Left ventricle myocardium inferior (tissue), 1 donor: Measurements from ENCODE around the gene MAOA. TPM values are rescaled to one million over a fixed set of nuclear protein-coding genes. Genes with fewer than 3 reads are reported as not detected.

Experiments used
- DNase-seq: peaks from one replicate; pipeline ENCODE4 v3.0.0-alpha.2; 2020
- H3K27ac ChIP-seq: fragments of 200-600 bp; replicated peaks from 2 replicates; pipeline ENCODE4 v1.8.0; 2021
- H3K27me3 ChIP-seq: fragments of 200-600 bp; 2 replicates; pipeline ENCODE4 v1.8.0; 2021; ENCODE audit warnings: low read depth
- H3K36me3 ChIP-seq: fragments of 200-600 bp; 2 replicates; pipeline ENCODE4 v1.8.0; 2021
- H3K4me1 ChIP-seq: fragments of 200-600 bp; 2 replicates; pipeline ENCODE4 v1.8.0; 2021
- H3K4me3 ChIP-seq: fragments of 200-600 bp; 2 replicates; pipeline ENCODE4 v1.8.0; 2021; ENCODE audit warnings: mild to moderate bottlenecking, moderate library complexity
- H3K9me3 ChIP-seq: fragments of 200-600 bp; replicated peaks from 2 replicates; pipeline ENCODE4 v1.8.0; 2021
- CTCF ChIP-seq: fragments of 200-600 bp; IDR thresholded peaks from 2 replicates; pipeline ENCODE4 v1.8.0; 2021; ENCODE audit warnings: antibody characterized with exemption, mild to moderate bottlenecking, borderline replicate concordance
- intact Hi-C: fragments of 100-400 bp; cut with micrococcal nuclease; formaldehyde crosslinking; loops from one replicate; pipeline ENCODE4 v1.11.0; 2022
- total RNA-seq: library from RNA; stranded (reverse); fragmentation: NEBNext Ultra II Directional; extraction: Animal tissue kit (Norgen Biotek cat#: 25700); gene quantifications from one replicate; pipeline ENCODE4 v1.2.1, GENCODE V29; 2021
- donor health status: DM: no; HTN: yes; CAD: no; lungs with severe emphysema.

MAOA gene
- total RNA-seq, 1 donor from 2014 or later: 113 TPM

DNA sequence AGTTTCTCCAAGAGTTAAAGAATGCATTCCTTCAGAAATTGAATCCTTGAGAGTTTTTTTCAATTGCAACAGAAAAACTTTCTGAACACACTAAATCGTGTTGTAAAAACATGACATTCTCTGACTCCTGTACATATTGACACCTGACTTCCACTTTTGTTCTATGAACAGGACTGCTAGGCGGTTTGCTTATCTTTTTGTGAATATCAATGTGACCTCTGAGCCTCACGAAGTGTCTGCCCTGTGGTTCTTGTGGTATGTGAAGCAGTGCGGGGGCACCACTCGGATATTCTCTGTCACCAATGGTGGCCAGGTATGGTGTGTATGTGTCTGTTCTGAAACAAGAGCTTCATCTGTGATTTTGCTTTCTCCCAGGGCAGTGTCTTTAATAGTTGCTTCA lies 71.9 kb downstream of the MAOA start:
- Histone ChIP-seq H3K27ac (no peak overlapping the region), H3K36me3 (peaks cover 18% of the 10 kb centered on the region), H3K9me3 (no peaks in the 10 kb centered on the region), H3K27me3 (no peaks in the 10 kb centered on the region), H3K4me3 (no peak overlapping the region), H3K4me1 (no peaks in the 10 kb centered on the region)
- intact Hi-C loops: no loop called here
- TF ChIP-seq CTCF: no peak
- DNase-seq: no peak

- no peak for TF ChIP-seq CTCF
Measured at GRCh38 chrX:43728966-43729365, 72.9 kb downstream of the MAOA start.

DNA sequence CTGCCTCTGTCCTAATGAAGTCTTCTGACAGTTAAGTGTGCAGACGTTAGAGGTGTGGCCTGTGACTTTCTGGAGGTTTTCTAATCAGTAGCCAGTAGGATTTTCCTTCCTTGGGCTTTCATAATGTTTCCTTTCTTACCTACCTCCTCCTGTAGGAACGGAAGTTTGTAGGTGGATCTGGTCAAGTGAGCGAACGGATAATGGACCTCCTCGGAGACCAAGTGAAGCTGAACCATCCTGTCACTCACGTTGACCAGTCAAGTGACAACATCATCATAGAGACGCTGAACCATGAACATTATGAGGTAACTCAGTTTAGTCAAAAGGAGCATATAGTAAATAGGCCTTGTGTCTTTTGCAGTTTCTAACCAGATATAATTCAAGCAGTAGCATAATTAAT lies 75.0 kb downstream of the MAOA start:
- H3K36me3 ChIP-seq: peaks cover 23% of the 10 kb centered on the region
- intact Hi-C loops: no loop called here

More at GRCh38 chrX:43728966-43729365, 72.9 kb downstream of the MAOA start:
- no peaks in the 10 kb centered on the region for H3K27me3 ChIP-seq
- H3K4me1 ChIP-seq: no peaks in the 10 kb centered on the region
- no peaks in the 10 kb centered on the region for H3K9me3 ChIP-seq
- intact Hi-C loops: no loop called here
- no peak overlapping the region for H3K27ac ChIP-seq
- no peak overlapping the region for H3K4me3 ChIP-seq
- DNase-seq: no peak
- peaks cover 23% of the 10 kb centered on the region for H3K36me3 ChIP-seq

DNA sequence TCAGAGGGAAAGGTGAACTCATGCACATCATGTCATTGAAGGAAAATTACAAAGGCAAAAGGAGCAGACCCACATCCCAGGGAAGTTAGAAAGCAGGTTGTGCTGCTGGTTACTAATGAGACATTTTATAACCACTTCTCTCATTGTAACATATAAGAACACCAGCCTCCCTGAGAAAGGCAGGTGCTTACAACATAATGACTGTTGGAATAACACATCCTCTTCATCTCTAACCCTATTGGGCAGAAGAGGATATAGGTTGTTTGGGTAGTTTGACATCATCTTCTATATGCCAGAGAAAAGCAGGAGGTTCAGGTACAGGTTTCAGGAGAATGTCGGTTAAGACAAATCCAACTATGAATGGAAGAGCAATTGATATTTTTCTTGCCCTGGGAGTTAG lies 77.6 kb downstream of the MAOA start:
- no peaks in the 10 kb centered on the region for H3K9me3 ChIP-seq
- no peak for TF ChIP-seq CTCF
- H3K4me1 ChIP-seq: no peaks in the 10 kb centered on the region
- intact Hi-C loops: no loop called here
- no peaks in the 10 kb centered on the region for H3K27me3 ChIP-seq
- no peak for DNase-seq
- H3K27ac ChIP-seq: no peak overlapping the region
- H3K4me3 ChIP-seq: no peak overlapping the region
- H3K36me3 ChIP-seq: peaks cover 23% of the 10 kb centered on the region

More for the DNA sequence above, 75.0 kb downstream of the MAOA start:
- H3K4me1 ChIP-seq: no peaks in the 10 kb centered on the region
- no peaks in the 10 kb centered on the region for H3K9me3 ChIP-seq
- H3K4me3 ChIP-seq: no peak overlapping the region
- no peak for DNase-seq
- no peak for TF ChIP-seq CTCF
- no peak overlapping the region for H3K27ac ChIP-seq
- no peaks in the 10 kb centered on the region for H3K27me3 ChIP-seq

DNA sequence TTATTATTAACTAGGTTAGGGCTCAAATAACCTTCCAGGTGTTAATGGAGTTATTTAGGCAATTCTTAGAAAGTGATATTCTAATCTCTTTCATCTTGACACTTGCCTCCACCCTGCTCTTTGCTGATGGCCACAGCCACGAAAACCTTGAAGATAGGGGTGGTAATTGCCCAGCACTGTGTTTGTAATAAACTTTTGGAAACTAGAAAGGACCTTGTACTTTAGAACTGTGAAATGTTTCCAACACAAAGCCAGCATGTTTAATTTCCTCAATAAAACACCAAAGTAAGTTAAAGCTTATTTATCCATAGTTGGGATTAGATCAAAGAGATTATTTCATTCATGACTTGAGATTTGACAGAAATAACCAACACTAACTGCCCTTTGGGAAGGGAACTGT lies 78.3 kb downstream of the MAOA start:
- no peak for TF ChIP-seq CTCF
- no peaks in the 10 kb centered on the region for H3K9me3 ChIP-seq
- H3K27me3 ChIP-seq: no peaks in the 10 kb centered on the region
- no peak for DNase-seq
- H3K4me3 ChIP-seq: no peak overlapping the region
- H3K4me1 ChIP-seq: no peaks in the 10 kb centered on the region
- H3K36me3 ChIP-seq: peaks cover 23% of the 10 kb centered on the region
- no peak overlapping the region for H3K27ac ChIP-seq
- intact Hi-C loops: no loop called here

DNA sequence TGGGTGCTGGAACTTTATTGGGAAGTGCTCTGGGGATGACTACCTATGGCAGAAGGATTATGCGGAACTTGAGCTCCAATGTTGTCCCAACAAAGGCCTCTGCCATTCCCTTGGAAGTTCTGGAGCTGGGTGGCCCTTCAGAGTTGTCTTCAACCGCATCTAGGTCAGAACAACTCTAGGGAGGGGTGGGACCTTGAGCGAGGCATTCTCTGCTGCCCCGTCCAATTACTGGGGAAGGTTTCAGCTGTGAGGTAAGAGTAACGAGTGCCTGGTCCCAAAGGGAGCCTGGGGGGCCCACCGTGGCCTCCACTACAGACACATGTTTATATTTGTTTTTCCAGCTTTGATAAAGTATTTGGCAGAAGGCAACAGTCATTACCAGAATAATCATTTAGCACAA lies 79.4 kb downstream of the MAOA start:
- H3K27ac ChIP-seq: no peak overlapping the region
- DNase-seq: no peak
- no peaks in the 10 kb centered on the region for H3K27me3 ChIP-seq
- H3K36me3 ChIP-seq: peaks cover 23% of the 10 kb centered on the region
- H3K9me3 ChIP-seq: no peaks in the 10 kb centered on the region
- no peak for TF ChIP-seq CTCF
- peaks cover 4% of the 10 kb centered on the region for H3K4me1 ChIP-seq
- intact Hi-C loops: no loop called here
- no peak overlapping the region for H3K4me3 ChIP-seq
